Activated T-helper 1 cell treated with Interleukin-2 at 50 U/mL for 16 hours (primary cell): ENCODE data around the gene SF3A1.
A peak's percentile ranks its signal among the peaks of the same experiment; 100 is the strongest.

ENCODE experiments used
- DNase-seq: peaks from one replicate; pipeline ENCODE4 v3.0.0-alpha.2; 2020; ENCODE audit warnings: low read depth

Gene SF3A1

DNA sequence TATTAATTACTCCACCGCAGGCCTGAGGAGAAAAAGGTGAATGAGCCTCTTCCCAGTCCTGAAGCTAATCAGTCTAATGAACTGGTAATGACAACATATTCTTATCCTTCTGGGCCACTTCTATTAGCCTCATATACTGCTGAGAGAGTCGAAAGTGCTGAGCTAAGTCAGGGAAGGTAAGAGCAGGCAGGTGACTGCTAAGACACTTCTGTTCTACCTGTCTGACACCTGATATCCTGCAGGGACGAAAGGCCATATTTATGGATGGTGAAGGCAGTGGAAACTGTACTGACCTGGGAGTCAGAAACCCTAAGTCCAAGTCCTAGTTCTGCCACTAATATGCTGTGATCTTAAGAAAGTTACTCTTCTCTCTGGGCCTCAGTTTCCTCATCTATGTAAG lies 33.4 kb downstream of the SF3A1 start:
- no peak for DNase-seq

DNA sequence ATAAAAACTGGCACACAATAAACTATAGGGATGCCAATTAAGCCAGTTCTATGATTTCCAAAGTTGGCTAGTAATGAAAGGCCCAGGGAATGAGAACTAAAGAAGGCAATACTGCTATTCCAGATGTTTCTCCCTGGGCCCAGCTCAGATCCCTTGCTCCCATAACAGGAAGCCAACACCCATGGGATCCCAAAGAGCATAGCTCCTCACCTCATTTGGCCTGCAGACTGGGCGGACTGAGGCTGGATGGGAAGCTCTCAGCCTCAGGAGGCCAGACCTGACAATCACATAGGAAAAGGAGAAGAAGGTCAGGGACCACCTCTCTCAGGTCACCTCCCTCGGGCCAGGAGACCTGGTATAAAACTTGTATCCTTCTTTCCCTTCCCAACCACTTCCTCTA lies 35.2 kb downstream of the SF3A1 start:
- DNase-seq: no peak

- DNase-seq: no peak
These were observed 36.6 kb downstream of the SF3A1 start for GRCh38 chr22:30320021-30320556.

DNA sequence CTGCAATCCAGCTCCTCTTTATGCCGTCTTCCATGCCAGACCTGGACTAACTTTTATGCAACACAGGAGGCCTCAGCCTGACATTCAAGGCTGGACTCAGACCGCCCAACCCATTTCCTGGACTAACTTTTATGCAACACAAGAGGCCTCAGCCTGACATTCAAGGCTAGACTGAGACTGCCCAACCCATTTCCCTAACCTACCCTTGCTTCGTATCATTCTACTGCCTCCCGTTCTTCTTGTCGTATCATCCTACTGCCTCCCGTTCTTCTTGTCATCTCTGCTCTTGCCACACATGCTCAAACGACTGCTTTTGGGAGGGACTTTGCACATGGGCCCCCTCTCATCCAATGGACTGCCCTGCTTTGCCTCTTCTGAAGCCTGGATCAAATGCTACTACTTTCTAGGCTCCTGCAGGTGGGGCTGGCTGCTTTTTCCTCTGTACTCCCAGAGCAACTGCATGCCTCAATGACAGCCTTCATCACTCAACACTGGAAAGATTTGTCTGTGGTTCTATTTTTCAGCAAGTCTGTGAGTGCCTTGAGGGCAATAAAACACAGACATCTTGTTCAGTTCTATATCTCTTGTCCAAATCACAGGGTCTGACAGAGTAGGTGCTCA lies 37.8 kb downstream of the SF3A1 start:
- no peak for DNase-seq

GRCh38 chr22:30317778-30318177 lies 38.9 kb downstream of the SF3A1 start:
- DNase-seq: no peak

DNA sequence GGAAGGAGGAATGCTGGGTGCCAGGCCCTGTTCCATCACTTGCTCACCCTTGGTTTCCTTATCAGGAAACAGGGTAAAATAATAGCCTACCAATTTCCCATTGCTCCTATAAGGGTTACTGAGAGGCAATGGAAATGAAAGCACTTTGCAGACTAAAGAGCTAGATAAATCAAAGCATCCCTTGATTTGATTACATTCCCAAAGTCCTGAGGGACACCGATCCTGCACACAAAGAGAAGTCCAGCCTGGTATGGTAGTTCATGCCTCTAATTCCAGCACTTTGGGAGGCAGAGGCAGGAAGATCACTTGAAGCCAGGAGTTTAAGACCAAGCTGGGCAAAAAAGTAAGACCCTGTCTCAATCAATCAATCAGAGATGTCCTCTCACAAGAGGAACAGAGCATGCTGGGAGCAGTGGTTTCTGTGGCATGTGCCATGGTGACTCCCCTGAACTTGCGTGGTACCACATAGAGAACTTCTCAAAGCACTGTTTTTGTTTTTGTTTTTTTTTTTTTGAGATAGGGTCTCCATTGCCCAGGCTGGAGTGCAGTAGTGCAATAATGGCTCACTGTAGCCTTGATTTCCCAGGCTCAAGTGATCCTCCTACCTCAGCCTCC lies 40.6 kb downstream of the SF3A1 start:
- no peak for DNase-seq

GRCh38 chr22:30314915-30315314 lies 41.8 kb downstream of the SF3A1 start:
- DNase-seq: peak; percentile 26

GRCh38 chr22:30313527-30314363 lies 42.9 kb downstream of the SF3A1 start:
- no peak for DNase-seq

GRCh38 chr22:30312053-30312452 lies 44.6 kb downstream of the SF3A1 start:
- DNase-seq: no peak

DNA sequence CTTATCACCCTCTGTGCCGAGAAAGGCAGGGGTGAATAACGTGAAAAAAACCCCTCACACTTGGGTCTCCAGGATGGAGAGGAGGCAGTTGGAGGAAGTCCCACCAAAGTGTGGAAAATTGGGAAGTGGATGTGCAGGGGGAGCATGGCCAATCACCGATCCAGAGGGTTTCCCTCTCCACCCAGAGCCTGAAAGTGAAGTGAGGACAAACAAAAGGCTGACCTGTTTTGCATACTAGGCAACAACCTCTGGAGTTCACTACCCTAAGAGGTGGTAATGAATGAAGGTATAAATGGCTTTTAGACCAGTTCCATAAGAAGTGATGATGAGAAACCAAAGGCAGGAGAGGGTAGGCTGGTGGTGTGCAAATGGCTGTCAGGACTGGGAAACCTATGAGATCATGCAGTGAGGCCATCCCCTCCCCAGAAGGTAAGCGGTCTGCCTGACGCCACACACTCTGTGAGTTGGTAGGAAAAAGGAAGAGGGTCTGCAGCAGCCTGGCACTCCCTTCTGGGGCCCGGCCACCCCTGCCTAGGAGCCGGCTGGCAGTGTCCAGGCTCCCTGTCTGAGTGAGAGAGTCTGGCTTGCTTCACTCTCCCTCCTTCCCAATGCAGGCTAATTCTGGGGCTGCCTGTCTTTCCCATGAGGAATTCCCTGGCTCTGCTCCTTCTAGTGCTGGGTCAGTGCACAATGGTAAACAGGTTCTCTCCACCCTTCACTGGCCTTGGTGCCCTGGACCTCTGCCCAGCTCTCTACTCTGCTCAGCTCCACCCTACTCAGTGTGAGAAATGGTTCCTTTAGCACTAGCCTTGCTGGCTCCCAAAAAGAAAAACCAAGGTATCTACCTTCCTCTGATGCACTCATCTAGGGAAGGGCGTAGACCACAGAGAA lies 45.6 kb downstream of the SF3A1 start:
- DNase-seq: no peak

GRCh38 chr22:30309951-30310741 lies 46.5 kb downstream of the SF3A1 start:
- DNase-seq: no peak

DNA sequence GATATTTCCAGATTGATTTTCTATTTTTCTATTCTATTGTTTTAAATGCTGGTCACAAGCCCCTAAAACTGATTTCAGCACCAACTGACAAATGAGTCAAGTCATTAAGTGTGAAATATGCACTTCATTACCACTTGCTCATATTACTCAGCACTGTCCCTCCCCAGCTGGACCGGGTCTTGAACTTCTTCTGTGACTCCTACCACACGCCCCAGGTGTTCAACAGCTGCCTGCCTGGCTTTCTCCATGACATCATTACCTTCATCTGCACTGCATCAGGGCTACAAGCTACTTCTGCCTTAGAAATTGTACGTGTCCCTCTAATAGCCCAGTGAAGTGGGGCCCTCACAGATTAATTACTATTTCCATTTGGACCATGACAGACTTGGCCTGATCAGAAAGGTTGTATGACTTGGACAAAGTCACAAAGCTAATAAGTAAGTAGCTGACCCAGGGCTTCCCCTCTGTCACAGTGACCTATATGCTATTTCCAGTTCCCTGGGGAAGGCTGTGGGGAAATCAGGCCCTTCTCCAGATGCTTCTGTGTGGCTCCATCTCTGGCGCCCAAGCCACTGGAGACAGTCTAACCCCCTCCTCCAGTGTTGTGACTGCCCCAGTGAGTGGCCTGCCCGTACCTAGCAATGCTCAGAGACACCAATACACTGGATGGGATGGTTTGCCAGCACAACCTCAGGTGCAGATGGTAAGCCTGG lies 48.0 kb downstream of the SF3A1 start:
- DNase-seq: no peak

DNA sequence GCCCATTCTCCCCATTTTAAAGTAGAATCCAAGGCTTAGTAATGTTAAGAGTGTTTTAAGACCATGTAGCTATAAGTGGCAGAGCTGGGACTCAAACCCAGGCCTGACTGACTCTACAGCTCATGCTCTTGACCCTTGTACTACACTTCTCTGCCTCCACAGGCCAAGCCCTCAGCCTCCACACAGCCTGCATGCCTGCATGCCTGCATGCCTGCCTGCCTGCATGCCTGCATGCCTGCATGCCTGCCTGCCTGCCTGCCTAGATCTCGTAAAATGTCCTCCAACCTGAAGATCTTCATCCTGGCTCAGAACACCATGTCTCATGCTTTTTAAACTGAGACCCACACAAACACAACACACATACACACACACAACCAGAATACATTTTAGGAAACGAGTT lies 48.6 kb downstream of the SF3A1 start:
- DNase-seq: no peak

DNA sequence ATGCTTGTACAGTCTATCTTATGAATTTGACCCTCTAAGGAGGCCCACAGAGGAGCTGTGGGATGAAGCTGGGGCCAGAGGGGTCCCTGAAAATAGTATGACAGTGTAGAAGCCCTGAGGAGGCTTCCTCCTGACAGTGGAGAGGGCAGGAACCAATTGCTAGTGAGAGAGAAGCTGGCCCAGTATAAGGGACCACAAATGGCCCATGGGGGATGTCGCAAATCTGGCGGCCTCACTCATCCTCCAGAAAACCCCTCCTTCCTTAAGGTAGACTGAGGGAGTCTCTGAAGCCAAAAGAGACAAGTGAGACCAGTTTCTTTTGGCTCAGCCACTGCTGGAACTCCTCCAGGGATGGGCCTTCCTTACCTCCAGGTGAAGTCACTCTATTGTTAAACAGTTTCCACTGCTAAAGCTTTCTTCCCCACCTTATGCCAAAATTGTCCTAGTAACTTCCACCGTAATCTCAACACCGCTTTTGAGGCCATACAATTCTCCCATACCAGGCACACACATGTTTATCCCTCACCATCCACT lies 49.6 kb downstream of the SF3A1 start:
- no peak for DNase-seq

DNA sequence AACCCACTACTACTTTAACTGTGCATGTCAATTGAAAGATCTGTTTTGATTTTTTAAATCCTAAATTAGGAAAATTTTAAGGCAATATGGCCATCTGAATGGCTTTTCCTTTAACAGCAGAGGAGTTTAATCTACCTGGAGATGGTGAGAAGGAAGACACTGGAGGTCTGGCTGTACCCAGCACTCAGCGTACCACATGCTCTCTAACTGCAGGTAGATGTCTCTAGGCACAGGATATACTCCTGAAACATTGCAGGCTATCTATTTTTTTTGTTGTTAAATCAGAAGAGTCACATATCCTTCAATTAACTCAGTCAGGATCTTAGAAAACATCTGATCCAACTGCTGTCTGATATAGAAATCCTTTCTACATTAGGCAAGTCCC lies 50.1 kb downstream of the SF3A1 start:
- DNase-seq: no peak

- DNase-seq: no peak
These were observed 50.6 kb downstream of the SF3A1 start for GRCh38 chr22:30305906-30306626.

DNA sequence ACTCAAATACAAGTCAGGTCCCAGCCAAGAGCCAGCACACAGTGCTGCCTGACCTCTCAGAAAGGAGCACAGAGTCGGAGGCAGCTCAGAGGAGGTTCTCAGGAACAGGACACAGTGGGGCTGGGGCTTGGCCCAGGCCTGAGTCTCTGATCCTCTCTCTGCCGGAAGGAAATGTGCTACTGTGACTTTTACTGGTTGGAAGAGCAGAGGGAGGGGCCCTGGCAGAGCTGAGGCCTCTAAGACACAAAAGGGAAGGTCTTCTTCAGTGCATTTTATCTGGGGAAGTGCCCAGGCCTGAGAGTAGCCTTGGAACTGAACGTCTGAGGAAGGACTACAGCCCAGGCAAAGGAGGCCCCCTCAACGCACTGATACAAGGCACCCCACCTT lies 51.2 kb downstream of the SF3A1 start:
- DNase-seq: peak; percentile 43

GRCh38 chr22:30304495-30305244 lies 52.0 kb downstream of the SF3A1 start:
- no peak for DNase-seq

DNA sequence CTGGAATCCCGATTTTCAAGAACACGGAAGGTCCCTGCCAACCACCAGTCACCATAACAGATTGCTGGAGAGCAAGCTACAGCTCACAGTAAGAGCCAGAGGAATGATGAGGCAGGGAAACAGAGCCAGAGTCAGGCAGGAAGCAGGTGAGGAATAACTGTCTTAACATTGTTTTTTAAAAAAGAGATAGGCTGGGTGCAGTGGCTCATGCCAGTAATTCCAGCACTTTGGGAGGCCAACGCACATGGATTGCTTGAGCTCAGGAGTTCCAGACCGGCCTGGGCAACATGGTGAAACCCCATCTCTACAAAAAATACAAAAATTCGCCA lies 53.9 kb downstream of the SF3A1 start:
- DNase-seq: no peak
